WTC11 (cell line): Measurements from ENCODE around the gene MSI2.

ENCODE experiments used
- CTCF ChIP-seq: fragments of 200-600 bp; IDR thresholded peaks from 2 replicates; pipeline ENCODE4 v1.8.0; 2022; ENCODE audit warnings: antibody characterized with exemption
- FOXK1 ChIP-seq: sonication (generic); formaldehyde crosslinking; IDR thresholded peaks from 2 replicates; pipeline ENCODE4 v1.8.0; 2022; ENCODE audit warnings: mild to moderate bottlenecking, moderate library complexity, missing genetic modification reagents
- NR2C2 ChIP-seq: sonication (generic); formaldehyde crosslinking; IDR thresholded peaks from 2 replicates; pipeline ENCODE4 v1.8.0; 2022; ENCODE audit warnings: mild to moderate bottlenecking, missing genetic modification reagents
- TF ChIP-seq, protein P1 (sequence below): sonication (generic); formaldehyde crosslinking; IDR thresholded peaks from 2 replicates; pipeline ENCODE4 v1.8.0; 2022; ENCODE audit warnings: mild to moderate bottlenecking, missing genetic modification reagents

DNA sequence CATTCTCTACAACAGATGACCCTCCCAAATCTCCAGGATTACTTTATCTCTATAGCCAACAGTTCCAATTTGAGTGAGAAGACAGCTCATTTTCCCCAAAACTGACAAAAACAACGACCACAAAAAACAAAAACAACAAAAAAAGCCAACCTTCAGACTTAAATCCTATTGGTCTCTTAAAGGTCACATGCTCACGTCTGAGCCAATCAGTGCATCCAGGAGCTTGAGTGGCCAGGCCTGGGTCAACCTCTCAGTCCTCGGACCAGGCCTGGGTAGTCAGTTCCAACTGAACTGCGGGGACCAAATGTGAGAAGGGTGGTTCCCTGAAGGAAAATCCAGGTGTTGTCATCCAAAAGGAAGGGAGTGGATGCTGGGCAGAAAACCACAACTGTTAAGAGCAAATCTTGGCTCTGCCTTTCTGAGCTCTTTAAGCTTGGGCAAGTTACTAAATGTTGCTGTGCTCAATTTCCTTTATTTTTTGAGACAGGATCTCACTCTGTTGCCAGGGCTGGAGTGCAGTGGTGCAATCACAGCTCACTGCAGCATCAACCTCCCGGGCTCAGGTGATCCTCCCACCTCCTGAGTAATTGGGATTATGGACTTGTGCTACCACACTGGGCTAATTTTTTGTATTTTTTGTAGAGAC, 43.0 kb upstream of the MSI2 start:
- TF ChIP-seq CTCF (no peak), FOXK1 (CRISPR knock-in tag) (no peak), NR2C2 (CRISPR knock-in tag) (no peak)
- TF ChIP-seq, protein P1, sequence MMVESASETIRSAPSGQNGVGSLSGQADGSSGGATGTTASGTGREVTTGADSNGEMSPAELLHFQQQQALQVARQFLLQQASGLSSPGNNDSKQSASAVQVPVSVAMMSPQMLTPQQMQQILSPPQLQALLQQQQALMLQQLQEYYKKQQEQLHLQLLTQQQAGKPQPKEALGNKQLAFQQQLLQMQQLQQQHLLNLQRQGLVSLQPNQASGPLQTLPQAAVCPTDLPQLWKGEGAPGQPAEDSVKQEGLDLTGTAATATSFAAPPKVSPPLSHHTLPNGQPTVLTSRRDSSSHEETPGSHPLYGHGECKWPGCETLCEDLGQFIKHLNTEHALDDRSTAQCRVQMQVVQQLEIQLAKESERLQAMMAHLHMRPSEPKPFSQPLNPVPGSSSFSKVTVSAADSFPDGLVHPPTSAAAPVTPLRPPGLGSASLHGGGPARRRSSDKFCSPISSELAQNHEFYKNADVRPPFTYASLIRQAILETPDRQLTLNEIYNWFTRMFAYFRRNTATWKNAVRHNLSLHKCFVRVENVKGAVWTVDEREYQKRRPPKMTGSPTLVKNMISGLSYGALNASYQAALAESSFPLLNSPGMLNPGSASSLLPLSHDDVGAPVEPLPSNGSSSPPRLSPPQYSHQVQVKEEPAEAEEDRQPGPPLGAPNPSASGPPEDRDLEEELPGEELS (CRISPR knock-in tag): no peak
